ENCODE data around the gene POFUT2.

- TF ChIP-seq, protein P1, sequence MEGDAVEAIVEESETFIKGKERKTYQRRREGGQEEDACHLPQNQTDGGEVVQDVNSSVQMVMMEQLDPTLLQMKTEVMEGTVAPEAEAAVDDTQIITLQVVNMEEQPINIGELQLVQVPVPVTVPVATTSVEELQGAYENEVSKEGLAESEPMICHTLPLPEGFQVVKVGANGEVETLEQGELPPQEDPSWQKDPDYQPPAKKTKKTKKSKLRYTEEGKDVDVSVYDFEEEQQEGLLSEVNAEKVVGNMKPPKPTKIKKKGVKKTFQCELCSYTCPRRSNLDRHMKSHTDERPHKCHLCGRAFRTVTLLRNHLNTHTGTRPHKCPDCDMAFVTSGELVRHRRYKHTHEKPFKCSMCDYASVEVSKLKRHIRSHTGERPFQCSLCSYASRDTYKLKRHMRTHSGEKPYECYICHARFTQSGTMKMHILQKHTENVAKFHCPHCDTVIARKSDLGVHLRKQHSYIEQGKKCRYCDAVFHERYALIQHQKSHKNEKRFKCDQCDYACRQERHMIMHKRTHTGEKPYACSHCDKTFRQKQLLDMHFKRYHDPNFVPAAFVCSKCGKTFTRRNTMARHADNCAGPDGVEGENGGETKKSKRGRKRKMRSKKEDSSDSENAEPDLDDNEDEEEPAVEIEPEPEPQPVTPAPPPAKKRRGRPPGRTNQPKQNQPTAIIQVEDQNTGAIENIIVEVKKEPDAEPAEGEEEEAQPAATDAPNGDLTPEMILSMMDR (IDR thresholded peaks at IDR 0.05), result no peak
- no peak for TF ChIP-seq POLR2A (IDR thresholded peaks at IDR 0.05)
- no peak for TF ChIP-seq POLR2AphosphoS5 (IDR thresholded peaks at IDR 0.05; ENCODE audit: insufficient read depth in 1 of 2, low read depth in 1 of 2)
These were observed 60.0 kb downstream of the POFUT2 start for GRCh38 chr21:45227735-45228134.
